HepG2 (cell line): ENCODE data around the gene TBX6. TPM values are rescaled to one million over a fixed set of nuclear protein-coding genes. Genes with fewer than 3 reads are reported as not detected.
A peak's percentile ranks its signal among the peaks of the same experiment; 100 is the strongest.

ENCODE experiments used
- FOXJ3 ChIP-seq: sonication (generic); formaldehyde crosslinking; IDR thresholded peaks from 2 replicates; pipeline ENCODE4 v1.4.0; 2020; ENCODE audit warnings: missing genetic modification reagents, mild to moderate bottlenecking, borderline replicate concordance
- HNRNPUL1 ChIP-seq: fragments of 200-400 bp; formaldehyde crosslinking; IDR thresholded peaks from 2 replicates; pipeline ENCODE4 v1.6.1; 2017; ENCODE audit warnings: low read depth, mild to moderate bottlenecking, low read length, moderate library complexity
- KDM5A ChIP-seq: fragments of 200-600 bp; sonication (generic); IDR thresholded peaks from 2 replicates; pipeline ENCODE4 v1.7.0; 2018; ENCODE audit warnings: antibody characterized with exemption, mild to moderate bottlenecking, low read length, borderline replicate concordance
- PPARG ChIP-seq: conservative IDR thresholded peaks from 2 replicates; pipeline ENCODE4 v1.6.1; 2016; ENCODE audit warnings: missing biosample characterization, missing genetic modification reagents
- RAD21 ChIP-seq: fragments of 450-650 bp; formaldehyde crosslinking; IDR thresholded peaks from 2 replicates; pipeline ENCODE4 v1.5.0; 2020; ENCODE audit warnings: mild to moderate bottlenecking
- RFXANK ChIP-seq: IDR thresholded peaks from 2 replicates; pipeline ENCODE4 v1.6.1; 2016
- YY1 ChIP-seq: IDR thresholded peaks from 2 replicates; pipeline ENCODE4 v1.6.1; 2011; ENCODE audit warnings: low read length, low read depth, moderate library complexity, mild to moderate bottlenecking; ENCODE audit not compliant: insufficient read depth, insufficient replicate concordance
- ZBTB20 ChIP-seq: sonication (generic); formaldehyde crosslinking; IDR thresholded peaks from 2 replicates; pipeline ENCODE4 v1.8.1; 2023; ENCODE audit warnings: missing genetic modification reagents, low read depth, mild to moderate bottlenecking, borderline replicate concordance
- ZFP82 ChIP-seq: sonication (generic); formaldehyde crosslinking; IDR thresholded peaks from 2 replicates; pipeline ENCODE4 v1.5.1; 2020; ENCODE audit warnings: mild to moderate bottlenecking, missing genetic modification reagents, borderline replicate concordance
- ZNF678 ChIP-seq: sonication (generic); formaldehyde crosslinking; IDR thresholded peaks from 2 replicates; pipeline ENCODE4 v1.4.0; 2020; ENCODE audit warnings: mild to moderate bottlenecking, missing genetic modification reagents
- ZNF7 ChIP-seq: IDR thresholded peaks from 2 replicates; pipeline ENCODE4 v1.6.1; 2016; ENCODE audit warnings: missing biosample characterization, missing genetic modification reagents
- ZNF780A ChIP-seq: sonication (generic); formaldehyde crosslinking; IDR thresholded peaks from 2 replicates; pipeline ENCODE4 v1.8.0; 2022; ENCODE audit warnings: mild to moderate bottlenecking, missing genetic modification reagents, moderate library complexity
- ZSCAN12 ChIP-seq: sonication (generic); formaldehyde crosslinking; IDR thresholded peaks from 2 replicates; pipeline ENCODE4 v1.9.0; 2021; ENCODE audit warnings: mild to moderate bottlenecking, missing genetic modification reagents
- ZSCAN29 ChIP-seq: sonication (generic); formaldehyde crosslinking; conservative IDR thresholded peaks from 2 replicates; pipeline ENCODE4 v1.4.0; 2020; ENCODE audit warnings: mild to moderate bottlenecking, missing genetic modification reagents
- polyA plus RNA-seq, 8 experiments: library from polyadenylated mRNA; depleted of rRNA in 3 of 8; stranded (reverse) in 7 of 8; unstranded in 1 of 8; fragments of >200 nt; fragmentation: Illumina TruSeq in 4 of 8; extraction: Trizol in 4 of 8; gene quantifications; 2 replicates each; pipeline versions ENCODE4 v1.2.1 to v1.2.3, GENCODE V29; 2011 to 2016; ENCODE audit warnings: low read depth in 4 of 8, missing spikeins in 1 of 8, mixed read lengths in 1 of 8; ENCODE audit not compliant: insufficient read depth in 1 of 8
- total RNA-seq, 5 experiments: library from RNA; depleted of rRNA; stranded (reverse); fragments of >200 nt; fragmentation: Illumina TruSeq; extraction: Trizol; gene quantifications; 2 replicates each; pipeline ENCODE4 v1.2.3, GENCODE V29; 2016; ENCODE audit warnings: low read depth in 1 of 5
- TF ChIP-seq, protein P1 (sequence below): sonication (generic); formaldehyde crosslinking; conservative IDR thresholded peaks from 2 replicates; pipeline ENCODE4 v1.8.0; 2022; ENCODE audit warnings: mild to moderate bottlenecking, moderate library complexity, missing genetic modification reagents
- TF ChIP-seq, protein P2 (sequence below): IDR thresholded peaks from 2 replicates; pipeline ENCODE4 v1.6.1; 2016; ENCODE audit warnings: low read depth, control low read depth
- TF ChIP-seq, protein P3 (sequence below): sonication (generic); formaldehyde crosslinking; IDR thresholded peaks from 2 replicates; pipeline ENCODE4 v1.4.0; 2020; ENCODE audit warnings: low read depth, missing genetic modification reagents
- TF ChIP-seq, protein P4 (sequence below): sonication (generic); formaldehyde crosslinking; IDR thresholded peaks from 2 replicates; pipeline ENCODE4 v1.5.0; 2020; ENCODE audit warnings: missing genetic modification reagents

The TBX6 gene
- total and polyA plus RNA-seq, 2 of the 13 experiments (the other 11 are each of a cell fraction or from before 2014, with no cell fraction given) = 0.24 to 0.42 TPM

DNA sequence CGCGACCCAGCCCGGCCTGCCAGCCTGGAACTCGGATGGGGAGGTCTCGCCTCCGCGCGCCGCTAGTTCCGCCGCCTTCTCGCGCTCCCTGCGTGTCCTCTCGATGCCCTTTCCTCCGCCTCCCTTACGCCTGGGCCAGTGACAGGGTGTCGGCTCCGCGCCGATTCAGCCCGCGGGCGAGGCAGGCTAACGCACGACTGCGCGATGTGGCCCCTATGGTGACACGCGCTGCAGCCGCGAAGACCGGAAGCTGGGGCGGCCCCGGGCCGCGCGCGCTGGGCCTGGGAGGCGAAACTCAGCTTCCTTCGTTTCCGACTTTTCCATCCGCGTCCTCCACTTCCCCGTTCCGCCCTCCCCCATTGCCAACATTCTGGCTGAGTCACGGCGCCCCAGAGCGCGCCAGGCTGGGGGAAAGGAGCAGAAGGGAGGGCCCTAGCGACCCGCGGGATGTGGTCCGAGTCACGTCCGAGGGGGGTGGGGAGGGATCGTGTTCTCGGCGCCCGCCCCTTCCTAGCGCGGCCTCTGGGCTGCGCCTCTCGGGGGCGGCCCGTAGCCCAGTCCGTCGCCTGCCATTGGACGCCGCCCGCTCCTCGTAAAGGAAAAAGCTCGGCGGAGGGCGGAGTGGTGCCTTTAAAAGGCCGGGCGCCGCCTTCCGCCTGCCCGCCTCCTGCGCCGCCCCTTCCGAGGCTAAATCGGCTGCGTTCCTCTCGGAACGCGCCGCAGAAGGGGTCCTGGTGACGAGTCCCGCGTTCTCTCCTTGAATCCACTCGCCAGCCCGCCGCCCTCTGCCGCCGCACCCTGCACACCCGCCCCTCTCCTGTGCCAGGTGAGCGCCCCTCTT, 26.4 kb downstream of the TBX6 start, which contains the start of gene ALDOA (continued):
- TF ChIP-seq ZNF7 (CRISPR knock-in tag) (peak; percentile 27; the same call in 1 of the 2 replicates), RAD21 (CRISPR knock-in tag) (peak; percentile 62; the same call in 1 of the 2 replicates), ZNF678 (CRISPR knock-in tag) (peak; percentile 87; the same call in 1 of the 2 replicates), FOXJ3 (CRISPR knock-in tag) (peak; percentile 65; the same call in 1 of the 2 replicates), RFXANK (no peak), YY1 (peak; percentile 82), ZNF780A (CRISPR knock-in tag) (no peak; the same call in 1 of the 2 replicates), PPARG (CRISPR knock-in tag) (peak; percentile 82), KDM5A (peak; percentile 74; the same call in 1 of the 2 replicates), ZFP82 (peak; percentile 83; the same call in 1 of the 2 replicates), HNRNPUL1 (peak; percentile 78; the same call in 1 of the 2 replicates), ZSCAN12 (CRISPR knock-in tag) (peak; percentile 74), ZBTB20 (CRISPR knock-in tag) (peak; percentile 96), ZSCAN29 (peak; percentile 94)
- TF ChIP-seq, protein P1, sequence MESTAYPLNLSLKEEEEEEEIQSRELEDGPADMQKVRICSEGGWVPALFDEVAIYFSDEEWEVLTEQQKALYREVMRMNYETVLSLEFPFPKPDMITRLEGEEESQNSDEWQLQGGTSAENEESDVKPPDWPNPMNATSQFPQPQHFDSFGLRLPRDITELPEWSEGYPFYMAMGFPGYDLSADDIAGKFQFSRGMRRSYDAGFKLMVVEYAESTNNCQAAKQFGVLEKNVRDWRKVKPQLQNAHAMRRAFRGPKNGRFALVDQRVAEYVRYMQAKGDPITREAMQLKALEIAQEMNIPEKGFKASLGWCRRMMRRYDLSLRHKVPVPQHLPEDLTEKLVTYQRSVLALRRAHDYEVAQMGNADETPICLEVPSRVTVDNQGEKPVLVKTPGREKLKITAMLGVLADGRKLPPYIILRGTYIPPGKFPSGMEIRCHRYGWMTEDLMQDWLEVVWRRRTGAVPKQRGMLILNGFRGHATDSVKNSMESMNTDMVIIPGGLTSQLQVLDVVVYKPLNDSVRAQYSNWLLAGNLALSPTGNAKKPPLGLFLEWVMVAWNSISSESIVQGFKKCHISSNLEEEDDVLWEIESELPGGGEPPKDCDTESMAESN = peak; percentile 97
- TF ChIP-seq, protein P2, sequence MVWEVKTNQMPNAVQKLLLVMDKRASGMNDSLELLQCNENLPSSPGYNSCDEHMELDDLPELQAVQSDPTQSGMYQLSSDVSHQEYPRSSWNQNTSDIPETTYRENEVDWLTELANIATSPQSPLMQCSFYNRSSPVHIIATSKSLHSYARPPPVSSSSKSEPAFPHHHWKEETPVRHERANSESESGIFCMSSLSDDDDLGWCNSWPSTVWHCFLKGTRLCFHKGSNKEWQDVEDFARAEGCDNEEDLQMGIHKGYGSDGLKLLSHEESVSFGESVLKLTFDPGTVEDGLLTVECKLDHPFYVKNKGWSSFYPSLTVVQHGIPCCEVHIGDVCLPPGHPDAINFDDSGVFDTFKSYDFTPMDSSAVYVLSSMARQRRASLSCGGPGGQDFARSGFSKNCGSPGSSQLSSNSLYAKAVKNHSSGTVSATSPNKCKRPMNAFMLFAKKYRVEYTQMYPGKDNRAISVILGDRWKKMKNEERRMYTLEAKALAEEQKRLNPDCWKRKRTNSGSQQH = no peak; the same call in 1 of the 2 replicates
- TF ChIP-seq, protein P3, sequence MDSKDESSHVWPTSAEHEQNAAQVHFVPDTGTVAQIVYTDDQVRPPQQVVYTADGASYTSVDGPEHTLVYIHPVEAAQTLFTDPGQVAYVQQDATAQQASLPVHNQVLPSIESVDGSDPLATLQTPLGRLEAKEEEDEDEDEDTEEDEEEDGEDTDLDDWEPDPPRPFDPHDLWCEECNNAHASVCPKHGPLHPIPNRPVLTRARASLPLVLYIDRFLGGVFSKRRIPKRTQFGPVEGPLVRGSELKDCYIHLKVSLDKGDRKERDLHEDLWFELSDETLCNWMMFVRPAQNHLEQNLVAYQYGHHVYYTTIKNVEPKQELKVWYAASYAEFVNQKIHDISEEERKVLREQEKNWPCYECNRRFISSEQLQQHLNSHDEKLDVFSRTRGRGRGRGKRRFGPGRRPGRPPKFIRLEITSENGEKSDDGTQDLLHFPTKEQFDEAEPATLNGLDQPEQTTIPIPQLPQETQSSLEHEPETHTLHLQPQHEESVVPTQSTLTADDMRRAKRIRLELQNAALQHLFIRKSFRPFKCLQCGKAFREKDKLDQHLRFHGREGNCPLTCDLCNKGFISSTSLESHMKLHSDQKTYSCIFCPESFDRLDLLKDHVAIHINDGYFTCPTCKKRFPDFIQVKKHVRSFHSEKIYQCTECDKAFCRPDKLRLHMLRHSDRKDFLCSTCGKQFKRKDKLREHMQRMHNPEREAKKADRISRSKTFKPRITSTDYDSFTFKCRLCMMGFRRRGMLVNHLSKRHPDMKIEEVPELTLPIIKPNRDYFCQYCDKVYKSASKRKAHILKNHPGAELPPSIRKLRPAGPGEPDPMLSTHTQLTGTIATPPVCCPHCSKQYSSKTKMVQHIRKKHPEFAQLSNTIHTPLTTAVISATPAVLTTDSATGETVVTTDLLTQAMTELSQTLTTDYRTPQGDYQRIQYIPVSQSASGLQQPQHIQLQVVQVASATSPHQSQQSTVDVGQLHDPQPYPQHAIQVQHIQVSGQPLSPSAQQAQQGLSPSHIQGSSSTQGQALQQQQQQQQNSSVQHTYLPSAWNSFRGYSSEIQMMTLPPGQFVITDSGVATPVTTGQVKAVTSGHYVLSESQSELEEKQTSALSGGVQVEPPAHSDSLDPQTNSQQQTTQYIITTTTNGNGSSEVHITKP (CRISPR knock-in tag) = peak; percentile 93
- TF ChIP-seq, protein P4, sequence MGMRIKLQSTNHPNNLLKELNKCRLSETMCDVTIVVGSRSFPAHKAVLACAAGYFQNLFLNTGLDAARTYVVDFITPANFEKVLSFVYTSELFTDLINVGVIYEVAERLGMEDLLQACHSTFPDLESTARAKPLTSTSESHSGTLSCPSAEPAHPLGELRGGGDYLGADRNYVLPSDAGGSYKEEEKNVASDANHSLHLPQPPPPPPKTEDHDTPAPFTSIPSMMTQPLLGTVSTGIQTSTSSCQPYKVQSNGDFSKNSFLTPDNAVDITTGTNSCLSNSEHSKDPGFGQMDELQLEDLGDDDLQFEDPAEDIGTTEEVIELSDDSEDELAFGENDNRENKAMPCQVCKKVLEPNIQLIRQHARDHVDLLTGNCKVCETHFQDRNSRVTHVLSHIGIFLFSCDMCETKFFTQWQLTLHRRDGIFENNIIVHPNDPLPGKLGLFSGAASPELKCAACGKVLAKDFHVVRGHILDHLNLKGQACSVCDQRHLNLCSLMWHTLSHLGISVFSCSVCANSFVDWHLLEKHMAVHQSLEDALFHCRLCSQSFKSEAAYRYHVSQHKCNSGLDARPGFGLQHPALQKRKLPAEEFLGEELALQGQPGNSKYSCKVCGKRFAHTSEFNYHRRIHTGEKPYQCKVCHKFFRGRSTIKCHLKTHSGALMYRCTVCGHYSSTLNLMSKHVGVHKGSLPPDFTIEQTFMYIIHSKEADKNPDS (CRISPR knock-in tag) = peak; percentile 96; the same call in 1 of the 2 replicates
